NT2/D1 (cell line): ENCODE data around the gene SMIM29.

Source experiments
- SUZ12 ChIP-seq: IDR thresholded peaks from 2 replicates; pipeline ENCODE4 v1.6.1; 2011; ENCODE audit not compliant: insufficient read length, insufficient read depth; ENCODE audit errors: extremely low read depth
- YY1 ChIP-seq: IDR thresholded peaks from 2 replicates; pipeline ENCODE4 v1.6.1; 2011; ENCODE audit not compliant: insufficient read length, insufficient read depth
- ZNF274 ChIP-seq: IDR thresholded peaks from 2 replicates; pipeline ENCODE4 v1.6.1; 2011; ENCODE audit warnings: mild to moderate bottlenecking, low read depth, low read length

GRCh38 chr6:34223956-34224940, 24.6 kb downstream of the SMIM29 start:
- TF ChIP-seq ZNF274 (no peak), YY1 (no peak), SUZ12 (no peak)
